ENCODE measurements around the gene COL4A2.

DNA sequence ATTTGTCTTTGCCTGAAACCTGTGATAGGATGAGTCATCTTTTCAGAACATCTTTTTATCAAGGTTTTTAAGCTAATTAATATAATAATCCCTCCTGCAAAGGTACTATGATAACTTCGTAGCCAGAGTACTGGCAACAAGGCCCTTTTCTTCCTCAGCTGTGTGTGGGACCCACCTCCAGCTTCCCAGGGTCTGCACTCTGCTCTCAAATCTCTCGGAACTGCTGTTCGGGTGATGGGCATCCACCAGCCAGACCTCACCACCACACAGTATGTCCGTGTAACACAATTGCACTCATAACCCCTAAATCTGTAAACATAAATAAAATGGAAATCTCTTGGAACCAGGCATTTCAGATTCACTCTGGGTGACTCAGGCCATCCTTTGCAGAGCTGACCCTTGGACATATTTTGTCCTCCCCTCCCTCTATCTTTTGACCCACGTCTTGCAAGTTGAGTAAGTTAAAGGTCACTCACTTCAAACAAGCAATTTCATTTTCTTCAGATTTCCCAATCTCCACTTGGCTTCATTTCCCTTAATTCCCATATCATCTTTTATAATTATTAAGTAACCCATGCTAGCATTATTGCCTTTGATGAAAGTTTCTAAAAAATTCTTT lies 29.6 kb upstream of the COL4A2 start:
- TF ChIP-seq POLR2A (IDR thresholded peaks at IDR 0.05), result no peak
- TF ChIP-seq, protein P1, sequence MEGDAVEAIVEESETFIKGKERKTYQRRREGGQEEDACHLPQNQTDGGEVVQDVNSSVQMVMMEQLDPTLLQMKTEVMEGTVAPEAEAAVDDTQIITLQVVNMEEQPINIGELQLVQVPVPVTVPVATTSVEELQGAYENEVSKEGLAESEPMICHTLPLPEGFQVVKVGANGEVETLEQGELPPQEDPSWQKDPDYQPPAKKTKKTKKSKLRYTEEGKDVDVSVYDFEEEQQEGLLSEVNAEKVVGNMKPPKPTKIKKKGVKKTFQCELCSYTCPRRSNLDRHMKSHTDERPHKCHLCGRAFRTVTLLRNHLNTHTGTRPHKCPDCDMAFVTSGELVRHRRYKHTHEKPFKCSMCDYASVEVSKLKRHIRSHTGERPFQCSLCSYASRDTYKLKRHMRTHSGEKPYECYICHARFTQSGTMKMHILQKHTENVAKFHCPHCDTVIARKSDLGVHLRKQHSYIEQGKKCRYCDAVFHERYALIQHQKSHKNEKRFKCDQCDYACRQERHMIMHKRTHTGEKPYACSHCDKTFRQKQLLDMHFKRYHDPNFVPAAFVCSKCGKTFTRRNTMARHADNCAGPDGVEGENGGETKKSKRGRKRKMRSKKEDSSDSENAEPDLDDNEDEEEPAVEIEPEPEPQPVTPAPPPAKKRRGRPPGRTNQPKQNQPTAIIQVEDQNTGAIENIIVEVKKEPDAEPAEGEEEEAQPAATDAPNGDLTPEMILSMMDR (IDR thresholded peaks at IDR 0.05), result no peak
